HL-60/S4 (cell line): ENCODE results near the gene MYO1A.

ENCODE experiments used
- in situ Hi-C: fragments of 300-500 bp; cut with MboI; formaldehyde crosslinking; loops from 2 replicates; pipeline ENCODE4 v1.14.3; 2022; ENCODE audit warnings: low sequenced_read_pairs

Gene MYO1A

GRCh38 chr12:57049890-57050289, at the start of gene MYO1A:
MYO1A (minus strand) TSS chr12:57050129; CDS start chr12:57048323, 1,806 bp downstream.
- in situ Hi-C loops: no loop called here

- in situ Hi-C loops: no loop called here
Observed at GRCh38 chr12:57099047-57099714, 49.3 kb upstream of the MYO1A start.

- in situ Hi-C loops: no loop called here
Observed at GRCh38 chr12:57098546-57098945, 48.6 kb upstream of the MYO1A start.

GRCh38 chr12:57097554-57097835, 47.6 kb upstream of the MYO1A start:
- in situ Hi-C loops: no loop called here

- in situ Hi-C loops: no loop called here
Observed at GRCh38 chr12:57096748-57097553, 47.0 kb upstream of the MYO1A start.

GRCh38 chr12:57096099-57096572, 46.2 kb upstream of the MYO1A start:
- in situ Hi-C loops: no loop called here

GRCh38 chr12:57095440-57095839, 45.5 kb upstream of the MYO1A start:
- in situ Hi-C loops: no loop called here

- in situ Hi-C loops: no loop called here
Observed at GRCh38 chr12:57094208-57095160, 44.6 kb upstream of the MYO1A start.

- in situ Hi-C loops: no loop called here
Observed at GRCh38 chr12:57093415-57094207, 43.7 kb upstream of the MYO1A start.

- in situ Hi-C loops: no loop called here
Observed at GRCh38 chr12:57092876-57093414, 43.0 kb upstream of the MYO1A start.

GRCh38 chr12:57092529-57092862, 42.6 kb upstream of the MYO1A start:
- in situ Hi-C loops: no loop called here

GRCh38 chr12:57091638-57092528, 42.0 kb upstream of the MYO1A start:
- in situ Hi-C loops: no loop called here

GRCh38 chr12:57090924-57091637, 41.2 kb upstream of the MYO1A start:
- in situ Hi-C loops: no loop called here

- in situ Hi-C loops: no loop called here
Observed at GRCh38 chr12:57090490-57090889, 40.6 kb upstream of the MYO1A start.

- in situ Hi-C loops: no loop called here
Observed at GRCh38 chr12:57089271-57090245, 39.6 kb upstream of the MYO1A start.

GRCh38 chr12:57088354-57089270, 38.7 kb upstream of the MYO1A start, which contains the start of gene NAB2:
NAB2 (plus strand) TSS chr12:57089114; CDS start chr12:57089272, 158 bp downstream.
- in situ Hi-C loops: no loop called here
